Heart left ventricle (tissue), 16 donors: Measurements from ENCODE around the gene FMNL3. TPM values are rescaled to one million over a fixed set of nuclear protein-coding genes. Genes with fewer than 3 reads are reported as not detected.

Experiments used
- ATAC-seq, 4 donors: fragments of 200-7000 bp; cut with Tn5 transposase; one replicate each; pipeline ENCODE4 v1.9.1; 2020 to 2022; ENCODE audit warnings: moderate library complexity in 4 of 4, mild to moderate bottlenecking in 3 of 4, moderate number of reproducible peaks in 1 of 4
- DNase-seq, 5 donors: peaks; one replicate each; pipeline ENCODE4 v3.0.0-alpha.2; 2020
- H3K27ac ChIP-seq, 12 donors: fragments of 200-600 bp; sonication (generic) in 4 of 12; one replicate each; pipeline versions ENCODE4 v1.5.0 to v1.8.0; 2016 to 2022; ENCODE audit warnings: mild to moderate bottlenecking in 2 of 12
- H3K27me3 ChIP-seq, 9 donors: fragments of 200-600 bp; sonication (generic) in 2 of 9; one replicate each; pipeline versions ENCODE4 v1.5.1 to v1.8.0; 2016 to 2022; ENCODE audit warnings: mild to moderate bottlenecking in 3 of 9
- H3K36me3 ChIP-seq, 9 donors: fragments of 200-600 bp; sonication (generic) in 2 of 9; one replicate each; pipeline versions ENCODE4 v1.5.0 to v1.8.0; 2018 to 2022; ENCODE audit warnings: mild to moderate bottlenecking in 2 of 9
- H3K4me1 ChIP-seq, 12 donors: fragments of 200-600 bp; sonication (generic) in 4 of 12; one replicate each; pipeline versions ENCODE4 v1.5.0 to v1.8.0; 2016 to 2022; ENCODE audit warnings: mild to moderate bottlenecking in 3 of 12
- H3K4me3 ChIP-seq, 12 donors: fragments of 200-600 bp; sonication (generic) in 4 of 12; one replicate each; pipeline versions ENCODE4 v1.5.0 to v1.8.0; 2017 to 2022; ENCODE audit warnings: mild to moderate bottlenecking in 9 of 12, moderate library complexity in 4 of 12
- H3K9me3 ChIP-seq, 12 donors: fragments of 200-600 bp; sonication (generic) in 4 of 12; one replicate each; pipeline versions ENCODE4 v1.5.0 to v1.8.0; 2016 to 2022; ENCODE audit warnings: mild to moderate bottlenecking in 1 of 12
- CTCF ChIP-seq, 12 donors: fragments of 200-600 bp; sonication (generic) in 4 of 12; IDR thresholded peaks; one replicate each; pipeline versions ENCODE4 v1.5.0 to v1.8.0; 2018 to 2022; ENCODE audit warnings: antibody characterized with exemption in 12 of 12, mild to moderate bottlenecking in 5 of 12
- POLR2A ChIP-seq, 2 donors: fragments of 450-650 bp; IDR thresholded peaks; one replicate each; pipeline ENCODE4 v1.6.1; 2017; ENCODE audit warnings: antibody characterized with exemption in 2 of 2, mild to moderate bottlenecking in 2 of 2, moderate library complexity in 2 of 2
- WGBS, 4 donors: extraction: QIAGEN DNeasy Blood & Tissue Kit in 2 of 4; methylation state at CpG; one replicate each; pipeline versions ENCODE4 v1.1.5 to v1.1.7; 2013 to 2018; 5-methylcytosine and 5-hydroxymethylcytosine counted together
- intact Hi-C, 10 donors: fragments of 100-400 bp; cut with DNase I; formaldehyde crosslinking; loops; one replicate each; pipeline versions ENCODE4 v1.11.1 to v1.14.2; 2022
- polyA plus RNA-seq, 2 donors: library from polyadenylated mRNA; stranded (reverse); fragments of 200-250 nt; gene quantifications; one replicate each; pipeline ENCODE4 v1.2.3, GENCODE V29; 2013
- total RNA-seq, 9 donors: library from RNA; depleted of rRNA in 2 of 9; stranded (reverse); fragments of >200 nt in 2 of 9; fragmentation: NEBNext Ultra II Directional in 3 of 9; extraction: Animal tissue kit (Norgen Biotek cat#: 25700) in 3 of 9; gene quantifications; one replicate each; pipeline versions ENCODE4 v1.1.0 to v1.2.4, GENCODE V29; 2016 to 2023
- donor health status: ischemic (EF 13 %, LVEDD 7.1; RV severe dilation, severe dysfunction).
- donor health status: healthy with polysubstance abuse.
- donor health status: DM: no; HTN: yes; CAD: no.
- donor health status: DM: no; HTN: no; CAD: no.
- donor health status: ischemic (EF 25% LVEDD 6.9; RV normal size, moderate dysfunction).
- donor health status: ischemic (EF 25% LVEDD 5.7; RV mildly dilated, moderate dysfunction).
- donor health status: healthy.
- donor health status: DM: yes; HTN: yes; CAD: no.
- donor health status: ischemic (EF 35%, LVEDD 5.7; RV mildly dilated, moderate dysfunction).
- donor health status: nonischemic (EF 11% LVEDD 7.7; RV severe dilation, severe dysfunction).
- donor health status: DM: yes; HTN: yes; CAD: no.
- donor health status: PGD.
- donor health status: ischemic (EF 29% LVEDD 5.4; RV normal size, mild dysfunction).
- donor health status: nonischemic (EF 23%, LVEDD 6.1; RV moderate dilation, normal function).

Gene FMNL3
- total and polyA plus RNA-seq, 11 donors: 5.9 to 33.9 (median 13.0) TPM

GRCh38 chr12:49673446-49674317, 33.5 kb downstream of the FMNL3 start:
- Histone ChIP-seq H3K27ac (peak overlapping the region; percentile 84 to 99 (median 92)), H3K4me3 (peak overlapping the region in 5 of 12 donors; percentile 2 to 34 (median 20)), H3K9me3 (no peaks in the 10 kb centered on the region), H3K27me3 (no peaks in the 10 kb centered on the region), H3K4me1 (peaks cover 43 to 83% (median 69%) of the 10 kb centered on the region in 12 donors), H3K36me3 (no peaks in the 10 kb centered on the region)
- intact Hi-C loops: loop anchor here in 8 of 10 donors (1.0 to 5.0 kb wide), 8 partner anchors 10 to 34 kb away; partner anchors contain the start of gene FMNL3 (in 6 of the 8)
- peak; percentile 96 to 99 (median 97) for ATAC-seq
- peak; percentile 93 to 96 (median 95) for DNase-seq
- peak in 11 of 12 donors; percentile 6 to 59 (median 43) for TF ChIP-seq CTCF (IDR thresholded peaks at IDR 0.05)
- peak; percentile 34 to 81 for TF ChIP-seq POLR2A (IDR thresholded peaks at IDR 0.05)
- 6 to 13% (median 7%) methylated on average over 12 to 13 of the region's 13 CpGs for WGBS, 4 donors

- intact Hi-C loops: loop anchor here in 7 of 10 donors (1.0 to 5.0 kb wide), 7 partner anchors 9 to 35 kb away; partner anchors contain the start of gene FMNL3 (in 6 of the 7)
Observed at GRCh38 chr12:49672301-49673217, 34.6 kb downstream of the FMNL3 start.

GRCh38 chr12:49671031-49671765, 36.0 kb downstream of the FMNL3 start:
- H3K36me3 ChIP-seq: peaks cover 0 to 3% (median 0%) of the 10 kb centered on the region in 9 donors
- H3K27me3 ChIP-seq: no peaks in the 10 kb centered on the region
- ATAC-seq (no peak), DNase-seq (peak in 1 of 5 donors; percentile 59)
- H3K4me3 ChIP-seq: peak overlapping the region in 1 of 12 donors; percentile 1
- H3K27ac ChIP-seq: peak overlapping the region; percentile 84 to 99 (median 92)
- no peak for TF ChIP-seq POLR2A (IDR thresholded peaks at IDR 0.05)
- no peak for TF ChIP-seq CTCF (IDR thresholded peaks at IDR 0.05)
- peaks cover 42 to 95% (median 77%) of the 10 kb centered on the region in 12 donors for H3K4me1 ChIP-seq
- intact Hi-C loops: loop anchor here in 3 of 10 donors (5.0 kb wide), 1 partner anchor 36 kb away; the partner anchor contains the start of gene FMNL3 (in 3 of the 3)
- 35 to 51% (median 42%) methylated on average over 4 to 5 of the region's 5 CpGs for WGBS, 4 donors
- H3K9me3 ChIP-seq: no peaks in the 10 kb centered on the region

More at GRCh38 chr12:49672301-49673217, 34.6 kb downstream of the FMNL3 start:
- ATAC-seq: peak in 1 of 4 donors; percentile 23
- TF ChIP-seq POLR2A (IDR thresholded peaks at IDR 0.05) (no peak), CTCF (IDR thresholded peaks at IDR 0.05) (no peak)
- Histone ChIP-seq H3K36me3 (no peaks in the 10 kb centered on the region), H3K9me3 (no peaks in the 10 kb centered on the region), H3K4me3 (peak overlapping the region in 3 of 12 donors; percentile 4 to 28 (median 15)), H3K4me1 (peaks cover 43 to 92% (median 74%) of the 10 kb centered on the region in 12 donors), H3K27me3 (no peaks in the 10 kb centered on the region), H3K27ac (peak overlapping the region; percentile 84 to 99 (median 92))
- DNase-seq: peak in 1 of 5 donors; percentile 48
- WGBS, 4 donors: 25 to 47% (median 29%) methylated on average over 5 of the region's 5 CpGs
